GM12891 (cell line): Measurements from ENCODE around the gene IQGAP2.

Source experiments
- POLR2A ChIP-seq: IDR thresholded peaks from 2 replicates; pipeline ENCODE4 v1.6.1; 2011; ENCODE audit warnings: low read depth, low read length, control low read depth
- POLR2AphosphoS5 ChIP-seq: IDR thresholded peaks from 2 replicates; pipeline ENCODE4 v1.6.1; 2011; ENCODE audit warnings: low read depth, low read length, control low read depth
- POU2F2 ChIP-seq: IDR thresholded peaks from 2 replicates; pipeline ENCODE4 v1.6.1; 2011; ENCODE audit warnings: low read depth, mild to moderate bottlenecking, control low read depth, low read length, moderate library complexity
- SPI1 ChIP-seq: IDR thresholded peaks from 2 replicates; pipeline ENCODE4 v1.6.1; 2011; ENCODE audit warnings: low read depth, low read length, control low read depth
- TAF1 ChIP-seq: IDR thresholded peaks from 2 replicates; pipeline ENCODE4 v1.6.1; 2011; ENCODE audit warnings: low read depth, low read length, control low read depth

GRCh38 chr5:76475385-76475784 lies 72.3 kb downstream of the IQGAP2 start:
- TF ChIP-seq POLR2AphosphoS5: no peak
- TF ChIP-seq POLR2A: no peak
- no peak for TF ChIP-seq TAF1
- no peak for TF ChIP-seq POU2F2
- TF ChIP-seq SPI1: no peak
